Stimulated activated CD4-positive, alpha-beta T cell treated with anti-CD3 and anti-CD28 coated beads, Interleukin-12 subunit alpha, Interleukin-12 subunit beta, amount 100 ng/mL, for 24 hours (primary cell): ENCODE data around the gene SMARCD1.
"Not testable (repeated sequence)": the region's sequence is repeated elsewhere in the genome, so short reads cannot be mapped to it uniquely, and the experiment has no call there.

ENCODE experiments used
- DNase-seq, 2 experiments: peaks; one replicate each; pipeline ENCODE4 v3.0.0-alpha.2; 2020; ENCODE audit warnings: low read depth in 2 of 2

The SMARCD1 gene

DNA sequence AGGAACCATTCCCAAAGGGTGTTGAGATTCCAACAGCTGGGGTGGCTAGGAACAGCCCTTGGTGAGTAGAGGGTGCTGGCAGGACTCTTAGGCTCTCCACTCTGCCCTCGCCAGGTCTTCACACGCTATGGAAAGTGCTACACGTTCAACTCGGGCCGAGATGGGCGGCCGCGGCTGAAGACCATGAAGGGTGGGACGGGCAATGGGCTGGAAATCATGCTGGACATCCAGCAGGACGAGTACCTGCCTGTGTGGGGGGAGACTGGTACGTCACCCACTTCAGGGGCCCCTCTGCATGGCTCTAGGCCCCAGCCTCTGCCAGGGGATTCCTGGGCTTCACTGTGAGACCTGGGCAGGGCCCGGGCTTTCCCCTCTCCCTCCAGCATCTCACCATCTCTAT, 8.0 kb upstream of the SMARCD1 start:
- DNase-seq, result no peak

DNA sequence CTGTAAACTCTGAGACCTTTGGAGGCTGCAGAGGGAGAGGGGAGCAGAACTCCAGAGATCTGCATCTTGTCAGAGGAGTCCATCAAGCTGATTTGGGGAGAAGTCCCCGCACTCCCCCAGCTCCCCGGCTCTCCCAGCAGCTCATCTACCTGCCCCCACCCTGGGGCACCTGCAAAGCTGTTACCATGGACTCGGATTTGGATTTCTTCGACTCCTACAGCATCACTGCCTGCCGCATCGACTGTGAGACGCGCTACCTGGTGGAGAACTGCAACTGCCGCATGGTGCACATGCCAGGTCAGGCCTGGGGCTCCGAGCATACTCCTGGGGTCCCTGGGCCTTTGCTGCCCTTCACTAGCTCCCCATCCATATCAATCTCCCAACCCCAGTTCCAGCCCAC, 6.9 kb upstream of the SMARCD1 start:
- DNase-seq, result no peak

- no peak for DNase-seq
Measured at GRCh38 chr12:50079771-50080170, 5.4 kb upstream of the SMARCD1 start.

- DNase-seq, result no peak
Measured at GRCh38 chr12:50081096-50081808, 3.9 kb upstream of the SMARCD1 start.

GRCh38 chr12:50082644-50083043, 2.5 kb upstream of the SMARCD1 start:
- DNase-seq, result no peak

DNA sequence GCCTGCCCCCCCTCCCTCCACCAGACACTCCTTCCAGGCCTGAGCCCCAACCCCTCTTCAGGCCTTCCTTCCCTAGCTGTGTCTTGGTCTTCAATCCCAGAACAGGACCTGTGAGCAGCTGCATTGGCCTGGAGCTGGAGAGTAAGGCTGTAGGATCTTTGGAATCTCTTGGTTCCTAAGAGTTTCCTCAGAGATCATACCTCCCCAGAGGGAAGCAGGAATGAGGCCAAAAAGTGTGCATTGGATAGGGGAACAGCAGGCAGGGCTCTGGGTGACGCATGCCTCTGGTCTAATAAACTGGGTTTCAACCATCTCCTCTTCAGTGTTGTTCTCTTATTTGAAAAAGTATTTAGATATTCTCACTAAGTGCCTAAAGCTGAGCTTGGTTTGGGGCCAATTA, 1.8 kb upstream of the SMARCD1 start:
- DNase-seq, result no peak

- DNase-seq, result not testable (repeated sequence)
Measured at GRCh38 chr12:50084409-50084774, 750 bp upstream of the SMARCD1 start.

DNA sequence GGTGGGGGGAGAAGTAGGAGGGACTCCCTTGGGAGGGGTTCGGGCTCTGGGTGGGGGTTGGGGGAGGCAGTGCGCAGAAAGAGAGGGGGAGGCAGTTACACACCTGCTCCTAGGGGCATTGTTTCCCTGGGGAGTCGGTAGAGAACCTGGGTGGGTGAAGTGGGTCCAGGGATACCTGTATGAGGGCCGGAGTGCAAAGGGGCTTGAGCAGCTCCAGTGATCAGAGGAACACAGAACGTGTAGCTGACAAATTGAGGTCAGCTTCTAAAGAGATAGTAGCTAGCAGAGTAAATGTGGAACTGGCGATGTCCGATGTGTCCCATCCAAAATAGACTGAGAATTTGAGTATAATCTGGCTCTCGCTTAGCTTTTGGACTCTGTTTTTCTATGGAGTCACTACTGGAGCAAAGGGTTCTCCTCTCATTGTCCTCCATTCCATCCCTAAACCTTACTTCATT, 502 bp downstream of the SMARCD1 start:
- no peak for DNase-seq

GRCh38 chr12:50086148-50086547, 1.0 kb downstream of the SMARCD1 start:
- no peak for DNase-seq

GRCh38 chr12:50087151-50087550, 2.0 kb downstream of the SMARCD1 start:
- DNase-seq, result no peak

- DNase-seq, result no peak
Measured at GRCh38 chr12:50087995-50088394, 2.9 kb downstream of the SMARCD1 start.

DNA sequence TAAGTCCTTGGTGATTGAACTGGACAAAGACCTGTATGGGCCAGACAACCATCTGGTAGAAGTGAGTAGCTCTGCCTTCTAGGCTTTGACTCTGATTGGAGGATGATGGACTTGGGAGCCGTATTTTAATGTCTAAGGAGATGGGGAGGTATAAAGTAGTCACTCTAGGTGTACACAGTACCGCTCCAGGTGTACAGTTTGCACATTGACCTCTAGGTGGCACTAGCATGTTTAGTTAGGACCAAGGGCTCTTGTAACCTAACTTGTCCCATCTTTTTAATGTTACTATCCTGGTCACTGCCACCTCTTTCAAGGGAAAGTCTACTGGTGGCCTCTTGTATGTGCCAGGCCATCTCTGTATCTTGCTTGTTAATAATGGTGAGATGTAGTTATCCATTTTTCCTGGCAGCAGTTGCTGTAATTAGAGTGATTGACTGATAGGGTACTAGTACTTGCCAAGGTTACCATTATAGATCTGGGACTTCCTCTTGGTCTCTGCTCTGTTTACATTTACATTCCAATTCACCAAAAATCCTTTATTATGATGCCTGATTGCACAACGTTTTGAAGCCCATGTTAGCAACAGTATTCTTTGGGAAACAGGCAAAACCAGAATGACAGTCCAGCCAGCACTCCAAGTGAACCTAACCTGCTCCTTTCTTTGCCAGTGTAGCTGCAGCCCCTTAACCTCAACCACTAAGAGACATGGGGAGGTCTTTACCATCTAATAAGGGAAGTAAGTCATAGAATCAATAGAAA, 3.6 kb downstream of the SMARCD1 start:
- peak in 1 of 2 experiments; percentile 47 for DNase-seq

DNA sequence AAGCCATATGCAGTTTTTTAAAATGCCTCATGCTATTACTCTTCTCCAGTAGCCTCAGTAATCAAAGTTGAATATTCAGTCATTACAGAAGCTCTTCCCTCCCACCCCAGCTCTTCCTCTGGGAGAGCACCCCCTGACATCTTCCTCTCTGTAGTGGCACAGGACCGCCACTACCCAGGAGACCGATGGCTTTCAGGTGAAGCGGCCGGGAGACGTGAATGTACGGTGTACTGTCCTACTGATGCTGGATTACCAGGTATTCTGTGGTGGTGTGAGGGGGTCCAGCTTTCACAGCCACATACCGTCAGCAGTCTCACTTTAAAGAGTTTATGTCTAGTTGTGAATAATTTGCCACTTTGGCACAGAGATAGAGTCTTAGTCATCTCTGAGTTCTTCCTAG, 4.6 kb downstream of the SMARCD1 start:
- no peak for DNase-seq

DNA sequence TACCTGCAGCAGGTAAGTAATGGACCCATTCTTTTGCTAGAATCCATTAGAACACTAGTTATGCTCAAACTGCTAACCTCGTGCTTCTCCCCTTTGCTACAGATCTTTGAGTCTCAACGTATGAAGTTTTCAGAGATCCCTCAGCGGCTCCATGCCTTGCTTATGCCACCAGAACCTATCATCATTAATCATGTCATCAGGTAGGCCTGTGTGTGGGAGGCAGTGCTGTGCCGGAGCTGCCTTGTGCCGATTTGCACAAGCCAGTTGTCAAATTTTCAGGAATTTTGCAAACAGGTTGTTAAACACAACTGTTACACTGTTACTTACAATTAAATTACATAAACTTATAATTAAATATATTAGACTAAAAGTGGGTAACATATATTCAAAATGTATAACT, 5.2 kb downstream of the SMARCD1 start:
- no peak for DNase-seq

GRCh38 chr12:50097952-50098351, 12.8 kb downstream of the SMARCD1 start:
- no peak for DNase-seq

- no peak for DNase-seq
Measured at GRCh38 chr12:50099302-50100008, 14.3 kb downstream of the SMARCD1 start.

- no peak for DNase-seq
Measured at GRCh38 chr12:50100561-50100960, 15.4 kb downstream of the SMARCD1 start.

DNA sequence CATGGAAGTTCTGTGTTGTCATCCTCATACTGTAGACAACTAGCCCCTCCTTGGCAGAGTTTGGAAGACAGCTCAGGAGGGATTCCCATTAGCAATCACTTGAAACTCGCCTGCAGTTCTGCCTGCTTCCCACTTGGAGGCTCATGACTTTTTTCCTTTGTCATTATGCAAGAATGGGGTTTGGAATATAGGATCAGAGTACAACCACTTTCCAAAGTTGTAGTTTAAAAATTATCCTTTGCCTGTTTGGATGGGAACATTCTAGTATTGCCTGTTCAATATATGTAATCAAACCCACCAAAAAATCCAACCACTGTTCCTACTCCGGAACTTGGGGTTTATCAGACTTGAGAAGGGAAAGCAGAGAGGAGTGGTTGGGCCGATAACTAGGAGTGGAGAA, 16.5 kb downstream of the SMARCD1 start:
- no peak for DNase-seq

- no peak for DNase-seq
Measured at GRCh38 chr12:50102131-50102531, 17.0 kb downstream of the SMARCD1 start.

GRCh38 chr12:50102646-50103309, 17.6 kb downstream of the SMARCD1 start:
- DNase-seq, result no peak

GRCh38 chr12:50103351-50103750, 18.2 kb downstream of the SMARCD1 start:
- no peak for DNase-seq

- DNase-seq, result peak in 1 of 2 experiments; percentile 18
Measured at GRCh38 chr12:50103767-50104321, 18.7 kb downstream of the SMARCD1 start, which contains the start of gene GPD1. TSS of gene GPD1 (plus strand) at chr12:50104008. CDS start at chr12:50104051, 43 bp downstream.
